ENCODE results near the gene TUBGCP3.

The TUBGCP3 gene

DNA sequence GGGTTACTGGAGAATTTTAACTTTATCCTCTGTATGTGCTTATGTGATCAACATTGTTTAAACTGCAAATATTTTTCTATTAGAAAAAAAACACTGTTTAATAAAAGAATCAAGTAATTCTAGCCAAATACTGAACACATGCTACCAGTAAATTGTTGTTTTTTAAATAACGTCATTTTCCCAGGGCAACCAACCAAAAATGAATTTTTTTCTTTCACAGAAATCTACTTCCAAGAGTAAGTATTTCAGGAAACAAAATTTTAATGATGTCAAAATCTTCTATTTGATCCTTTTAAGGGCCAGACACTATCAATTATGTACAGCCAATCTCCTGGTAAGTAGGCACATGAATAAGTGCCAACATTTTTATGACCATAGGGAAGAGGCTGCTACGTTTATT lies 57.1 kb downstream of the TUBGCP3 start:
- TF ChIP-seq, protein P1, sequence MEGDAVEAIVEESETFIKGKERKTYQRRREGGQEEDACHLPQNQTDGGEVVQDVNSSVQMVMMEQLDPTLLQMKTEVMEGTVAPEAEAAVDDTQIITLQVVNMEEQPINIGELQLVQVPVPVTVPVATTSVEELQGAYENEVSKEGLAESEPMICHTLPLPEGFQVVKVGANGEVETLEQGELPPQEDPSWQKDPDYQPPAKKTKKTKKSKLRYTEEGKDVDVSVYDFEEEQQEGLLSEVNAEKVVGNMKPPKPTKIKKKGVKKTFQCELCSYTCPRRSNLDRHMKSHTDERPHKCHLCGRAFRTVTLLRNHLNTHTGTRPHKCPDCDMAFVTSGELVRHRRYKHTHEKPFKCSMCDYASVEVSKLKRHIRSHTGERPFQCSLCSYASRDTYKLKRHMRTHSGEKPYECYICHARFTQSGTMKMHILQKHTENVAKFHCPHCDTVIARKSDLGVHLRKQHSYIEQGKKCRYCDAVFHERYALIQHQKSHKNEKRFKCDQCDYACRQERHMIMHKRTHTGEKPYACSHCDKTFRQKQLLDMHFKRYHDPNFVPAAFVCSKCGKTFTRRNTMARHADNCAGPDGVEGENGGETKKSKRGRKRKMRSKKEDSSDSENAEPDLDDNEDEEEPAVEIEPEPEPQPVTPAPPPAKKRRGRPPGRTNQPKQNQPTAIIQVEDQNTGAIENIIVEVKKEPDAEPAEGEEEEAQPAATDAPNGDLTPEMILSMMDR (IDR thresholded peaks at IDR 0.05; ENCODE audit: low read length, missing control alignments): no peak
- H3K4me3 ChIP-seq (replicated peaks; ENCODE audit: low read depth, low read length): no peak overlapping the region
- no peak for DNase-seq (ENCODE audit: low read depth)

DNA sequence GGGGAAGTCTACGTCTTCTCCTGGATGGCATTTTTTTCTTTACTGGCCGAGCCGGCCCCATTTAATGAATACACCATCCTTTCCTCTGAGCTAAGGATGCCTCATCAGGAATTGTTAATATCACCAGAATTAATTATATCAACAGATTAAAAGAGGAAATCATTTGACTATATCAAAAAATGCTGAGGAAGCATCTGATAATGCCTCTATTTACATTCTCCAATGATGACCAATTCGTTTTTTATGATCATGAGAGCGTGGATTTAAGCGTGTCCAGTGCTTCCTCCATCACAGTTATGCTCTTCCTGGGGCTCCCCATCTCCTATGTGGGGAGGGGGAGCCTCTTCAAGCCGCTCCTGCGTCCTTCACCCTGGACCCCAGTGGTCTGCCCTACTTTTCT lies 58.7 kb downstream of the TUBGCP3 start:
- no peak overlapping the region for H3K4me3 ChIP-seq (replicated peaks; ENCODE audit: low read depth, low read length)
- DNase-seq (ENCODE audit: low read depth): no peak

GRCh38 chr13:112526146-112526853 lies 61.7 kb downstream of the TUBGCP3 start:
- no peak overlapping the region for H3K4me3 ChIP-seq (replicated peaks; ENCODE audit: low read depth, low read length)
- TF ChIP-seq, protein P1 (IDR thresholded peaks at IDR 0.05; ENCODE audit: low read length, missing control alignments): no peak
- DNase-seq (ENCODE audit: low read depth): no peak

More for the DNA sequence above, 58.7 kb downstream of the TUBGCP3 start:
- TF ChIP-seq, protein P1 (IDR thresholded peaks at IDR 0.05; ENCODE audit: low read length, missing control alignments): no peak

DNA sequence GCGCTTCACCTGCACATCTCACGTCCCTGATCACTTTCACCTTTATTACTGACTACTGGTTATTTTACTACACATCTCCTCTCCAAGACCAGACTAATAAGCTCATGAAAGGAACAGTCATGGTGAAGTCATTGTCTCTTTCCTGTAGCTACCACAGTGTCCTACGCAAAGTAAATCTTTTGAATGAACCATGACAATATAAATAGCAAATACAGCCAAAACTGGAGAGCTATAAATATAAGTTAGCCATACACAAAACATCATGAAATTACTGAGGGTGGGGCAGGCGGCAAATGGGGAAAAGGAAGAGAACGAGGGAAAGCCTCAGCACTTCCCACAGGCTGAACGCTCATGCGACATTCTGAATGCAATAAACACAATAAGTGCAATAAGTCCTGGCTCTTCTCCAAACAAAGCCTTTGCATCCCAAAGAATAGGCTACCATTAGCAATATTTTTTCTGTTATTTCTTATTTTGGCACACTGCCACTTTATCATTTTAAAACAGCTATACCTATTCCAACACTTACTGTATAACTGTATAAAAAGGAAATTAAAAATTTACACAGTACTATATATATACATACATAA lies 62.5 kb downstream of the TUBGCP3 start:
- no peak for DNase-seq (ENCODE audit: low read depth)
- no peak overlapping the region for H3K4me3 ChIP-seq (replicated peaks; ENCODE audit: low read depth, low read length)
- TF ChIP-seq, protein P1 (IDR thresholded peaks at IDR 0.05; ENCODE audit: low read length, missing control alignments): no peak

DNA sequence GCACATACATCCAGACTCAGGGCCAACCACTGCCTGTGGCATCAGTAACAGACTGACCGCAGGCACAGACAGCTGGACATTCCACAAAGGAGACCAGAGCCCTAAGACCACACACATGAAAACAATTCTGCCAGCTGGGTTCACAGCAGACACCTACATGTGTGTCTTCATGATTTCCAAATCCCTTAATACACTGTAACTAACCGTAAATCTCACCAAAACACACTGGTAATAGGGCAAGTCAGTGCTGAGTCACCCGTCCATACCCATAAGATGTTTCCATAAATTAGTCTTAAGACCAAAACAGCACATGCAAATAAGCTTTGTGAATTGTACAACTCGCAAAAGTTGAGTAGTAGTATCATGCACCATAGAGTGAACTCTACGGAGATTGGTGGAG lies 65.4 kb downstream of the TUBGCP3 start:
- no peak for DNase-seq (ENCODE audit: low read depth)
- TF ChIP-seq, protein P1 (IDR thresholded peaks at IDR 0.05; ENCODE audit: low read length, missing control alignments): no peak
- H3K4me3 ChIP-seq (replicated peaks; ENCODE audit: low read depth, low read length): no peak overlapping the region

DNA sequence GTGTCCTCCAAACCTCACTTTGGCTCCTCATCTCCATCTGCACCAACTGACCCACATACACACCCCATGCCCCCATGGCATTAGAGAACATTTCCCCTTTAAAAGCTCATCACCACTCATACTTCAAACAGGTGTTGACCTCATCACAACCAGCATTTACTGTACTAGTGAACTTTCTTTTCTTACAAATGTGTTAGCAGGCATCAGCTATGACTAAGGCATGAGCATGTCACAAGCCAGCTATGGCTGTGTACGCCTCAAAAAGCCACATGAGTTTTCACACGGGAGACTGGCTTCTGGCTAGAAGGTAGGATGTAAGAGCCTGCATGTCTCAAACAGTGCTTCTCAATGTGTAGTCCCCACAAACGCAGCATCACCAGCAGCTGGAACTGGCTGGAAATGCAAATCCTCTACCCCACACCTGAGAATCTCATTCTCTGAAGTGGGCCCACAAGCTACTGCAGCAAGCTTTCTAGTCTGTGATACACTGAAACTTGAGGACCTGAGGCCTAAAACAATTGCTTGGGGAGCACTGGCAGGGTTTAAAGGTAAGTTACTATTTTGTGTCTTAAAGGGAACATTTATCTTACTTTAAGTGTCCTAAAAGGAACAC lies 66.8 kb downstream of the TUBGCP3 start:
- TF ChIP-seq, protein P1 (IDR thresholded peaks at IDR 0.05; ENCODE audit: low read length, missing control alignments): no peak
- no peak overlapping the region for H3K4me3 ChIP-seq (replicated peaks; ENCODE audit: low read depth, low read length)
- no peak for DNase-seq (ENCODE audit: low read depth)
